ENCODE data around the gene FGFR1OP2.

FGFR1OP2 gene

DNA sequence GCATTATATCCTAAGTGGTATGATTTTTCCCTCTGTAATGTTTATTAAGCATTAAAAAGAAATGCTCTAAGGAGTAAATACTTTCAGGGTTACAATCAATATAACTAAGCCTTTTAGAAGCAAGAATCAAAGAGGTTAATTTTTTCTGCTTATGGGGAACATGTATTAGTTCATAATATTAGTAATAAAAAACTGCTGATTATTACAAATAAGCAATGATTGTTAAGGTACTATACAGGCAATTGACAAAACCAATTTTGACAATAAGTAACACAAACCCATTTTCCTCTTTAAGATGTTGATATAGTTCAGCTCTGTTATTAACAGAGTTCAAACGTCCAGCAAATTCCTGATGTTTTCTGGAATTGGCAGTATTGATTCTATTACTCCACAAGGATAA, 32.2 kb upstream of the FGFR1OP2 start:
- DNase-seq (ENCODE audit: low read depth), result no peak
- TF ChIP-seq, protein P1, sequence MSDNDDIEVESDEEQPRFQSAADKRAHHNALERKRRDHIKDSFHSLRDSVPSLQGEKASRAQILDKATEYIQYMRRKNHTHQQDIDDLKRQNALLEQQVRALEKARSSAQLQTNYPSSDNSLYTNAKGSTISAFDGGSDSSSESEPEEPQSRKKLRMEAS (IDR thresholded peaks at IDR 0.05; ENCODE audit: low read depth, low read length), result no peak
- TF ChIP-seq POLR2A (IDR thresholded peaks at IDR 0.05; ENCODE audit: extremely low read depth, insufficient read length) (no peak), MYC (IDR thresholded peaks at IDR 0.05; ENCODE audit: low read depth, low read length) (no peak)
- H3K4me3 ChIP-seq (ENCODE audit: low read depth, low read length), result no peak overlapping the region

DNA sequence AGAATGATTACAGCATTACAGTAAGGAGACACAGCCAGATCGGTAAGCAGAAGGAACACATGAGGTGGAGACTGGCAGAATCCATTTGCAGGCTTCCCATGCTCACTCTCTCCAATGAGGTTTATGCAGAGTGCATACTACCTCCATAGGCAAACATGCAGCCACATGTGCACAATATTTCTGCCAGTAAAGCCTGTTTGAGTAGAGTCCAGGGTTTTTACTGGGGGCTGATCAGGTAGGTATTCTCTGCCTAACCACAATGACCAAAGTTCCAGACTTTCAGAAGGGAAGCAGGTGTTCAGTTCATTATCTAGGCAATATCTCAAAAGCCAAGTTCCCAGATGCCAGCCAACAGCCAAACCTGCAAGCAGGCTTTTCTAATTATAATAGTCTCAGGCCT, 31.6 kb upstream of the FGFR1OP2 start:
- no peak overlapping the region for H3K4me3 ChIP-seq (ENCODE audit: low read depth, low read length)
- DNase-seq (ENCODE audit: low read depth), result no peak
- TF ChIP-seq, protein P1 (IDR thresholded peaks at IDR 0.05; ENCODE audit: low read depth, low read length), result no peak
- TF ChIP-seq MYC (IDR thresholded peaks at IDR 0.05; ENCODE audit: low read depth, low read length), result no peak
- TF ChIP-seq, protein P2, sequence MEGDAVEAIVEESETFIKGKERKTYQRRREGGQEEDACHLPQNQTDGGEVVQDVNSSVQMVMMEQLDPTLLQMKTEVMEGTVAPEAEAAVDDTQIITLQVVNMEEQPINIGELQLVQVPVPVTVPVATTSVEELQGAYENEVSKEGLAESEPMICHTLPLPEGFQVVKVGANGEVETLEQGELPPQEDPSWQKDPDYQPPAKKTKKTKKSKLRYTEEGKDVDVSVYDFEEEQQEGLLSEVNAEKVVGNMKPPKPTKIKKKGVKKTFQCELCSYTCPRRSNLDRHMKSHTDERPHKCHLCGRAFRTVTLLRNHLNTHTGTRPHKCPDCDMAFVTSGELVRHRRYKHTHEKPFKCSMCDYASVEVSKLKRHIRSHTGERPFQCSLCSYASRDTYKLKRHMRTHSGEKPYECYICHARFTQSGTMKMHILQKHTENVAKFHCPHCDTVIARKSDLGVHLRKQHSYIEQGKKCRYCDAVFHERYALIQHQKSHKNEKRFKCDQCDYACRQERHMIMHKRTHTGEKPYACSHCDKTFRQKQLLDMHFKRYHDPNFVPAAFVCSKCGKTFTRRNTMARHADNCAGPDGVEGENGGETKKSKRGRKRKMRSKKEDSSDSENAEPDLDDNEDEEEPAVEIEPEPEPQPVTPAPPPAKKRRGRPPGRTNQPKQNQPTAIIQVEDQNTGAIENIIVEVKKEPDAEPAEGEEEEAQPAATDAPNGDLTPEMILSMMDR (IDR thresholded peaks at IDR 0.05; ENCODE audit: low read depth, low read length), result no peak

DNA sequence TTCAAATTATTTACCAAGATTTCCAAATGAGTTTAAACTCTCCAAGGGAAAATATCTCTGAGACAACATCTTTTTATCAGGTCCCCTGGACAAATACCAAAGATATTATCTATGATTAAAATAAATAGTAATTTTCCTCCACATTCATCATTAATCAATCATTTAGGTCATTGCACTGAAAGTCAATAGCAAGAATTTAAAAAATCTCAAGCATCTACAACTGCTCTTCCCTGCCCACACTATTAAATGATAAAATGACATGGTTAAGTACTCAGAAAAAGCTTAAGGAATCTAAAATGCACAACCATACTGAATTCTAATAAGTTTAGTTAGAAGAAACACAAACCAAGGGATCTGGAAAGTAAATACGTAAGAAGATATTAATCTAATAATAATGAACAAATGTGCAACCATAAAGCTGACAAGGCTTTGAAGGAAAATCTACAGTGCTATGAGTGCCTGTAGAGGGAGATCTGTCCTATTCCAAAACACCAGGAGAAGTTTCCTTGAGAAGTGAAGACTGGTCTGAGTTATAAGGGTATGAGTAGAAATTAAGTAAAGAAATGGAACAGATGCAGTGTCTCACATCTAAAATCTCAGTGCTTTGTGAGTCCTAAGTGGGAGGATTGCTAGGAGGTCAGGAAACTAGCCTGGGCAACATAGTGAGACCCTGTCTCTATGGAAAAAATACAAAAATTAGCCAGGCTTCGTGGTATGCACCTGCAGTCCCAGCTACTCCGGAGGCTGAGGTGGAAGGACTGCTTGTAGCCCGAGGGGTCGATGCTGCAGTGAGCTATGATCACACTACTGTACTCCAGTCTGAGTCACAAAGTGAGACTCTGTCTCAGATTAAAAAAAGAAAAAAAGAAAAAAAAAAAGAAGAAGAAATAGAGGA, 19.7 kb upstream of the FGFR1OP2 start:
- no peak for DNase-seq (ENCODE audit: low read depth)
- TF ChIP-seq MYC (IDR thresholded peaks at IDR 0.05; ENCODE audit: low read depth, low read length) (no peak), POLR2A (IDR thresholded peaks at IDR 0.05; ENCODE audit: extremely low read depth, insufficient read length) (no peak)
- TF ChIP-seq, protein P1 (IDR thresholded peaks at IDR 0.05; ENCODE audit: low read depth, low read length), result no peak
- TF ChIP-seq, protein P2 (IDR thresholded peaks at IDR 0.05; ENCODE audit: low read depth, low read length), result no peak
- H3K4me3 ChIP-seq (ENCODE audit: low read depth, low read length), result no peak overlapping the region

DNA sequence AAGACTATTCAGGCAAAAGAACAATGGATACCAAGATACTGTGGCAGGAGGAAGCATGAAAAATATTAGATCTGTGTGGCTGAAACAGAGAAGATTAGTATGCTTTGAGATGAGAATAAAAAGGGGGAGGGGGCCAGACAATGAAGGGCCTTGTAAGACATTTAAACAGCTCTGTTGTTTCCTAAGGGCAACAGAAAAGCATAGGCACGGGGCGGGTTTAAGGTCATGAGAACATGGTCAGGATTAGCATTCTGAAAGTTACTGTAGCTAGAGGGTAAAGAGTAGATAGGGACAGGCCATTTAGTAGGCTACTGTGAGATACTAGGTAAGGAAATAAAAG, 19.1 kb upstream of the FGFR1OP2 start:
- DNase-seq (ENCODE audit: low read depth), result no peak
- no peak overlapping the region for H3K4me3 ChIP-seq (ENCODE audit: low read depth, low read length)
- TF ChIP-seq, protein P1 (IDR thresholded peaks at IDR 0.05; ENCODE audit: low read depth, low read length), result no peak
- no peak for TF ChIP-seq MYC (IDR thresholded peaks at IDR 0.05; ENCODE audit: low read depth, low read length)
- TF ChIP-seq, protein P2 (IDR thresholded peaks at IDR 0.05; ENCODE audit: low read depth, low read length), result no peak
- no peak for TF ChIP-seq POLR2A (IDR thresholded peaks at IDR 0.05; ENCODE audit: extremely low read depth, insufficient read length)

DNA sequence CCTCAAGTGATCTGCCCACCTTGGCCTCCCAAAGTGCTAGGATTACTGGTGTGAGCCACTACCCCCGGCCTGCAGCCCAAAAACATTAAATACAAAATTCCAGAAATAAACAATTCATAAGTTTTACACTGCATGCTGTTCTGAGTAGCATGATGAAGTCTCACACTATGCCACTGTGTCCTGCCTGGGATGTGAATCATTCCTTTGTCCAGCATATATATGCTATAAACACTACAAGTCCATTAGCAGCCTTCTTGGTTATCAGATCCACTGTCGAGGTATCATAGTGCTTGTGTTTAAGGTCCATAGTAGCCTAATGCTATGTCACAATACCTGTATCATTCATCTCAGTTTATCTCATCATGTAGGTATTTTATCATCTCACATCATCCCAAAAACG, 16.4 kb upstream of the FGFR1OP2 start:
- TF ChIP-seq, protein P2 (IDR thresholded peaks at IDR 0.05; ENCODE audit: low read depth, low read length), result no peak
- TF ChIP-seq POLR2A (IDR thresholded peaks at IDR 0.05; ENCODE audit: extremely low read depth, insufficient read length), result no peak
- TF ChIP-seq, protein P1 (IDR thresholded peaks at IDR 0.05; ENCODE audit: low read depth, low read length), result no peak
- no peak for TF ChIP-seq MYC (IDR thresholded peaks at IDR 0.05; ENCODE audit: low read depth, low read length)
- no peak overlapping the region for H3K4me3 ChIP-seq (ENCODE audit: low read depth, low read length)
- no peak for DNase-seq (ENCODE audit: low read depth)

DNA sequence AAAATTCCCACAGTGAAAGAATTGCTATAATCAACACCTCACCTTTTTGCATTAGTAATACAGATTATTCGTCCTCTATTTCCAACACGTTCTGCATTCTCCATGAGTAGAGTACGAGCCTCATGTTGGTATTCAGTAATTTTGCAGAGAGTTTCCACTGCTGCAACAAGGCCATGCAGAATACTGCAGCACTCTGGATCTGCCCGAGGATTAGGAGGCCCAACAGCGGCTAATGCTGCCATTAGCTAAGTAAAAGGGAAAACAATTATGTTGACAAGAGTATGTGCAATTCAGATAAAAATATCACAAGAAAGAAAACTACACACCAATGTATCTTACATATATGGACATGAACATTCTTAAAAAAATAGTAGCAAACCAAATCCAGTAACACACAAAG, 9.6 kb upstream of the FGFR1OP2 start:
- no peak for DNase-seq (ENCODE audit: low read depth)
- H3K4me3 ChIP-seq (ENCODE audit: low read depth, low read length), result no peak overlapping the region
- TF ChIP-seq, protein P1 (IDR thresholded peaks at IDR 0.05; ENCODE audit: low read depth, low read length), result no peak
- no peak for TF ChIP-seq MYC (IDR thresholded peaks at IDR 0.05; ENCODE audit: low read depth, low read length)
- TF ChIP-seq, protein P2 (IDR thresholded peaks at IDR 0.05; ENCODE audit: low read depth, low read length), result no peak
- TF ChIP-seq POLR2A (IDR thresholded peaks at IDR 0.05; ENCODE audit: extremely low read depth, insufficient read length), result no peak
